H9 (cell line): ENCODE measurements around the gene ASTL. TPM values are rescaled to one million over a fixed set of nuclear protein-coding genes. Genes with fewer than 3 reads are reported as not detected.
A peak's percentile ranks its signal among the peaks of the same experiment; 100 is the strongest.

Experiments
- DNase-seq: peaks from one replicate; pipeline ENCODE4 v3.0.0-alpha.2; 2017
- H2AFZ ChIP-seq: one replicate; pipeline ENCODE4 v1.6.1; 2013; ENCODE audit warnings: mild to moderate bottlenecking, low read length, control low read depth, moderate library complexity
- H2AK5ac ChIP-seq: 2 replicates; pipeline ENCODE4 v1.6.1; 2013; ENCODE audit warnings: low read length, control low read depth, mixed read lengths; ENCODE audit not compliant: insufficient read length
- H2BK120ac ChIP-seq: one replicate; pipeline ENCODE4 v1.6.1; 2013; ENCODE audit warnings: low read depth, mild to moderate bottlenecking, low read length, control low read depth, inconsistent platforms; ENCODE audit not compliant: poor library complexity, severe bottlenecking
- H2BK12ac ChIP-seq: 2 replicates; pipeline ENCODE4 v1.6.1; 2013; ENCODE audit warnings: low read length, control low read depth, mixed read lengths, low read depth; ENCODE audit not compliant: insufficient read length
- H2BK15ac ChIP-seq: 2 replicates; pipeline ENCODE4 v1.6.1; 2013; ENCODE audit warnings: low read depth, low read length, control low read depth
- H2BK20ac ChIP-seq: one replicate; pipeline ENCODE4 v1.6.1; 2013; ENCODE audit warnings: low read depth, mild to moderate bottlenecking, low read length, control low read depth, inconsistent platforms; ENCODE audit not compliant: poor library complexity, severe bottlenecking
- H2BK5ac ChIP-seq: 2 replicates; pipeline ENCODE4 v1.6.1; 2013; ENCODE audit warnings: low read length, control low read depth, mixed read lengths; ENCODE audit not compliant: insufficient read length
- H3K14ac ChIP-seq: 2 replicates; pipeline ENCODE4 v1.6.1; 2013; ENCODE audit warnings: low read length, control low read depth; ENCODE audit not compliant: insufficient read depth
- H3K18ac ChIP-seq: 2 replicates; pipeline ENCODE4 v1.6.1; 2013; ENCODE audit warnings: low read depth, mild to moderate bottlenecking, mixed read lengths, low read length, control low read depth; ENCODE audit not compliant: insufficient read length
- H3K23ac ChIP-seq: 2 replicates; pipeline ENCODE4 v1.6.1; 2013; ENCODE audit warnings: low read length, control low read depth, mixed read lengths, low read depth; ENCODE audit not compliant: insufficient read length
- H3K23me2 ChIP-seq: 2 replicates; pipeline ENCODE4 v1.6.1; 2013; ENCODE audit warnings: low read depth, mild to moderate bottlenecking, mixed read lengths, low read length, control low read depth; ENCODE audit not compliant: insufficient read length, poor library complexity, severe bottlenecking
- H3K27ac ChIP-seq: 2 replicates; pipeline ENCODE4 v1.5.1; 2013; ENCODE audit warnings: low read length, control low read depth, mixed read lengths, low read depth; ENCODE audit not compliant: insufficient read length
- H3K27me3 ChIP-seq: 2 replicates; pipeline ENCODE4 v1.6.1; 2013; ENCODE audit warnings: low read length, control low read depth, inconsistent platforms; ENCODE audit not compliant: insufficient read depth
- H3K4ac ChIP-seq: 2 replicates; pipeline ENCODE4 v1.6.1; 2013; ENCODE audit warnings: low read depth, mild to moderate bottlenecking, control low read depth, inconsistent platforms, low read length, moderate library complexity
- H3K4me1 ChIP-seq: 2 replicates; pipeline ENCODE4 v1.6.1; 2013; ENCODE audit warnings: low read length, control low read depth, inconsistent platforms; ENCODE audit not compliant: insufficient read depth
- H3K4me2 ChIP-seq: 2 replicates; pipeline ENCODE4 v1.6.1; 2013; ENCODE audit warnings: low read length, control low read depth, mixed read lengths; ENCODE audit not compliant: insufficient read length, insufficient read depth
- H3K56ac ChIP-seq: 2 replicates; pipeline ENCODE4 v1.6.1; 2013; ENCODE audit warnings: low read depth, mild to moderate bottlenecking, mixed read lengths, low read length, control low read depth; ENCODE audit not compliant: insufficient read length
- H3K79me1 ChIP-seq: 2 replicates; pipeline ENCODE4 v1.6.1; 2013; ENCODE audit warnings: low read depth, mild to moderate bottlenecking, moderate library complexity, low read length, control low read depth, inconsistent platforms; ENCODE audit not compliant: insufficient read depth, poor library complexity, severe bottlenecking
- H3K79me2 ChIP-seq: 2 replicates; pipeline ENCODE4 v1.6.1; 2013; ENCODE audit warnings: low read length, control low read depth, inconsistent platforms; ENCODE audit not compliant: insufficient read depth
- H3K9ac ChIP-seq: 2 replicates; pipeline ENCODE4 v1.6.1; 2013; ENCODE audit warnings: low read length, control low read depth, mixed read lengths; ENCODE audit not compliant: insufficient read length; ENCODE audit errors: extremely low read depth
- H3K9me3 ChIP-seq: one replicate; pipeline ENCODE4 v1.6.1; 2013; ENCODE audit warnings: low read depth, low read length, inconsistent platforms; ENCODE audit not compliant: control insufficient read depth
- H3T11ph ChIP-seq: one replicate; pipeline ENCODE4 v1.6.1; 2013; ENCODE audit warnings: mild to moderate bottlenecking, low read length, control low read depth, inconsistent platforms
- H4K20me1 ChIP-seq: one replicate; pipeline ENCODE4 v1.6.1; 2013; ENCODE audit not compliant: control insufficient read depth, insufficient read length, insufficient read depth
- H4K5ac ChIP-seq: 2 replicates; pipeline ENCODE4 v1.6.1; 2013; ENCODE audit warnings: low read depth, mild to moderate bottlenecking, mixed read lengths, low read length, control low read depth; ENCODE audit not compliant: insufficient read length
- H4K8ac ChIP-seq: replicated peaks from 2 replicates; pipeline ENCODE4 v1.6.1; 2013; ENCODE audit warnings: low read length, control low read depth, mixed read lengths, low read depth; ENCODE audit not compliant: insufficient read length
- H4K91ac ChIP-seq: 2 replicates; pipeline ENCODE4 v1.6.1; 2013; ENCODE audit warnings: low read depth, mild to moderate bottlenecking, moderate library complexity, mixed read lengths, low read length, control low read depth; ENCODE audit not compliant: insufficient read length
- H3K27ac Mint-ChIP-seq, 3 experiments: 2 replicates in 2 of 3; 3 replicates in 1 of 3; pipeline ENCODE4 v1.8.0; 2020 to 2021; ENCODE audit warnings: mixed read lengths in 3 of 3, mild to moderate bottlenecking in 1 of 3, moderate library complexity in 1 of 3
- H3K27me3 Mint-ChIP-seq: 2 replicates; pipeline ENCODE4 v1.8.0; 2021; ENCODE audit warnings: low read depth, mild to moderate bottlenecking, moderate library complexity, mixed read lengths
- H3K36me3 Mint-ChIP-seq, 3 experiments: 2 replicates in 2 of 3; 3 replicates in 1 of 3; pipeline ENCODE4 v1.8.0; 2020 to 2021; ENCODE audit warnings: low read depth in 3 of 3, mixed read lengths in 3 of 3; ENCODE audit not compliant: insufficient read depth in 1 of 3
- H3K4me1 Mint-ChIP-seq, 2 experiments: 2 replicates each; pipeline ENCODE4 v1.8.0; 2020; ENCODE audit warnings: mixed read lengths in 2 of 2
- H3K4me3 Mint-ChIP-seq, 2 experiments: 2 replicates in 1 of 2; 3 replicates in 1 of 2; pipeline ENCODE4 v1.8.0; 2020 to 2021; ENCODE audit warnings: mild to moderate bottlenecking in 2 of 2, mixed read lengths in 2 of 2, moderate library complexity in 1 of 2
- H3K9me3 Mint-ChIP-seq, 2 experiments: 2 replicates in 1 of 2; 3 replicates in 1 of 2; pipeline ENCODE4 v1.8.0; 2020; ENCODE audit warnings: mild to moderate bottlenecking in 2 of 2, mixed read lengths in 2 of 2, moderate library complexity in 1 of 2
- WGBS: extraction: QIAGEN DNeasy Blood & Tissue Kit; methylation state at CpG from one replicate; pipeline ENCODE4 v1.1.7; 2013; ENCODE audit warnings: missing lambda C conversion rate, low lambda C conversion rate, mixed read lengths; ENCODE audit not compliant: insufficient read length; ENCODE audit errors: extremely low coverage; 5-methylcytosine and 5-hydroxymethylcytosine counted together
- total RNA-seq: library from RNA; stranded (reverse); gene quantifications from 2 replicates; pipeline ENCODE4 v1.2.1, GENCODE V29; 2021
- TF ChIP-seq, protein P1 (sequence below): fragments of 200-600 bp; sonication (generic); conservative IDR thresholded peaks from 3 replicates; pipeline ENCODE4 v1.8.0; 2021; ENCODE audit warnings: antibody characterized with exemption, mild to moderate bottlenecking

ASTL gene
- total RNA-seq, 1 experiment from 2014 or later = 0.81 TPM

DNA sequence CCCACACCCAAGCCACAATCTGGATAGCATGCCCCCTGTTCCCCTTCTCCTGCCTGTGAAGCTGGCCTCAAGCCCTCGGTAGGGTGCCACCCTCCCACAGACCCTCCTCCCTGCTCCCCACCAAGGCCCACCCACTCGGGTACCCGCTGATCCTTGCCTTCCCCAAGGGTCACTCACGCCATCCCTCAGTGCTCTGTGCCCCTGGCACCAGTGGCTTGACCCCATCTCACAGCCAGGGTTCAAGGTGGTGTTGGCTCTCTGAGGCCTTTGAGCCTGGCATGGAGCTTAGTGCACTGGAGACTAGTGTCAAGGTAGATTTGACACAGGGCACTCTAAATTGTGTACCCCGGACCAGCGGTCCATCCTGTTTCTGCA lies 33.8 kb downstream of the ASTL start:
- Histone ChIP-seq H2BK12ac (no peak overlapping the region), H3K9ac (no peak overlapping the region), H3K23me2 (no peaks in the 10 kb centered on the region), H3K18ac (no peak overlapping the region), H3K27me3 (no peaks in the 10 kb centered on the region), H2BK15ac (no peak overlapping the region), H3K23ac (no peak overlapping the region), H4K91ac (no peak overlapping the region), H3T11ph (no peak overlapping the region), H2AK5ac (no peak overlapping the region), H3K79me2 (no peaks in the 10 kb centered on the region), H3K27ac (no peak overlapping the region), H2BK5ac (no peak overlapping the region), H2BK120ac (no peak overlapping the region), H3K4ac (no peak overlapping the region), H3K4me1 (peaks cover 6% of the 10 kb centered on the region; the same call in 1 of the 2 replicates), H2BK20ac (no peak overlapping the region), H2AFZ (no peak overlapping the region), H4K5ac (no peak overlapping the region), H3K4me2 (no peak overlapping the region), H3K79me1 (no peaks in the 10 kb centered on the region), H3K14ac (no peak overlapping the region), H3K9me3 (no peaks in the 10 kb centered on the region), H4K20me1 (no peaks in the 10 kb centered on the region), H3K56ac (no peak overlapping the region), H4K8ac (no peak overlapping the region)
- Mint-ChIP-seq H3K9me3 (peaks cover 9 to 11% of the 10 kb centered on the region in 2 experiments), H3K4me3 (no peak overlapping the region), H3K27me3 (peaks cover 6% of the 10 kb centered on the region), H3K36me3 (peaks cover 5 to 8% (median 7%) of the 10 kb centered on the region in 3 experiments; a peak in 5 of 7 replicates), H3K27ac (no peak overlapping the region), H3K4me1 (peaks cover 26 to 47% of the 10 kb centered on the region in 2 experiments)
- TF ChIP-seq, protein P1, sequence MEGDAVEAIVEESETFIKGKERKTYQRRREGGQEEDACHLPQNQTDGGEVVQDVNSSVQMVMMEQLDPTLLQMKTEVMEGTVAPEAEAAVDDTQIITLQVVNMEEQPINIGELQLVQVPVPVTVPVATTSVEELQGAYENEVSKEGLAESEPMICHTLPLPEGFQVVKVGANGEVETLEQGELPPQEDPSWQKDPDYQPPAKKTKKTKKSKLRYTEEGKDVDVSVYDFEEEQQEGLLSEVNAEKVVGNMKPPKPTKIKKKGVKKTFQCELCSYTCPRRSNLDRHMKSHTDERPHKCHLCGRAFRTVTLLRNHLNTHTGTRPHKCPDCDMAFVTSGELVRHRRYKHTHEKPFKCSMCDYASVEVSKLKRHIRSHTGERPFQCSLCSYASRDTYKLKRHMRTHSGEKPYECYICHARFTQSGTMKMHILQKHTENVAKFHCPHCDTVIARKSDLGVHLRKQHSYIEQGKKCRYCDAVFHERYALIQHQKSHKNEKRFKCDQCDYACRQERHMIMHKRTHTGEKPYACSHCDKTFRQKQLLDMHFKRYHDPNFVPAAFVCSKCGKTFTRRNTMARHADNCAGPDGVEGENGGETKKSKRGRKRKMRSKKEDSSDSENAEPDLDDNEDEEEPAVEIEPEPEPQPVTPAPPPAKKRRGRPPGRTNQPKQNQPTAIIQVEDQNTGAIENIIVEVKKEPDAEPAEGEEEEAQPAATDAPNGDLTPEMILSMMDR = no peak
- DNase-seq = peak; percentile 22
- no CpG with 5 or more reads among the region's 6 CpGs for WGBS
